GM11168 (cell line): ENCODE results near the gene RABGGTA.

Experiments used
- in situ Hi-C: fragments of 300-500 bp; cut with MboI; formaldehyde crosslinking; loops from one replicate; pipeline ENCODE4 v1.12.0; 2022; ENCODE audit warnings: low sequenced_read_pairs; ENCODE audit not compliant: unreplicated experiment

The RABGGTA gene

DNA sequence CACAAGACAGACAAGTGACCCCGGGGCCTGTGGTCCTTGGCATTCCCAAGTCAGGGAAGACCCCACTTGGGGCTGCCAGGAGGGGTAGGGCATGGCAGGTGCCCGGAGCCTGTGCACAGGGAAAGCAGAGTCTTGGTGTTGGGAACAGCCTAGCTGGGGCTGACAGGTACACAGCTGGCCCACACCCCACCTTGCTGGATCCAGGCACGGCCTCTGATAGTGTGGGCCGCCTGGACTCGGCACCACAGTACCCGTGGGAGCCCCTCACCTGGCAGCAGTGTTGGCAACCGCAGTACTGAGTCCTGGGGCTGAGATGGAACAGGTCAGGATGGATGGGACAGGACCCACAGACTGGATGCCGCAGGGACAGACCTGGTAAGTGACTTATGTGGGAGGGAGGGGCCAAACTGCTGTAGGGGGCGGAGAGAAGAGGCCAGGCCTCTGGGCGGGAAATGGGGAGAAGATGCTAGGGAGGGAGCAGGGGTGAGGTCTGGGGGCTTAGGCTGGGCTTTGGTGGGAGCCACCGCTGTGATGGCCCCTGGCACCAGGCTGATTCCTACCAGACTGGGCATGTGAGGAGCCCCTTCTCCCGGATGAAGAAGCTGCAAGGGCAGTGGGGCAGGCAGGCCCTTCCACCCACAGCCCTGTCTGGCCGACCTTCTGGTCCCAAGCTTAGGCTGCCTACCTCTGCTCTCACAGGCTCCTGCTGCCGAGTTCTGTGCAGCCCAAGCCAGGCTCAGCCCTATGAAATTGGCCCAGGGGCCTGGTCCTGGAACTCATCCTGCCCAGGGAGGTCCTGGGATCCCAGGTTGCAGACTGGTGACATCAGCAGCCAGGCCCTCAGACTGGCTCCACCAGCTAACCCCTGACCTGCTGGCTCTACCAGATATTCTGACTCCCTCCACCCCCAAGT, 8.3 kb downstream of the RABGGTA start, which contains the start of gene TGM1:
Gene TGM1 (minus strand): TSS at position 357 of the 913 bp plus-strand sequence. CDS start 825 bp downstream, outside the sequence.
- in situ Hi-C loops: no loop called here

- in situ Hi-C loops: no loop called here
Observed at GRCh38 chr14:24261969-24262327, 9.4 kb downstream of the RABGGTA start.

DNA sequence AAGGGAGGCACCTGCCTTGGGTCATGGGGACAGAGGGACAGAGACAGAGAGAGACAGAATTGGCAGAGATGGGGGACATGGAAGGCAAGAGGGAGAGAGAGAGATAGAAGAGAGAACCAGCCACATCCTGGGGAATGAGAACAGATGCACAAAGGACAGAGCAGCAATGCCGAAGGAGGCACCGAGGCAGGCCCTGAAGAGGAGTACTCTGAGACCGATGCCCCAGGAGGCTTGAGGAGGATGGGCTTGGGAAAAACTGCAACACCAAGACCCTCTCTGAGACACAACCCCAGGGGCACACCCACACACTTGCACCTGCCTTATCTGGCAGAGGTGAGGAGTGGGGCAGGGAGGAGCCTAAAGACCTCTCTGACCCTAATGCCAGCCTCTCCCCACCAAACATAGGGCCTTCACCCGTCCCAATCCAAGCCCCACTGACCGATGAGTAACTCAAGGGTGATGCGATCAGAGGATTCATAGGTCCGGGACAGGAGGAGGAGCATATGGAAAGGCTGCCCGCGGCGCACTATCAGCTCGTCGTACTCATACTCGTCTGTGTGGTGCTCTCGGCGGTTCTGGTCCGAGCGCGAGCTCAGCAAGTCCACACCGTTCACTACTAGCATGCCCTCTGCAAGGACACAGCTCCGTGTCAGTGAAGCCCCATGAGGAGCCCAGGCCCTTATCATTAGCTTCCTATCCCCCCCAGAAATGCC, 10.0 kb downstream of the RABGGTA start:
- in situ Hi-C loops: no loop called here

- in situ Hi-C loops: no loop called here
Observed at GRCh38 chr14:24260780-24261157, 10.6 kb downstream of the RABGGTA start.

GRCh38 chr14:24260026-24260779, 11.2 kb downstream of the RABGGTA start:
- in situ Hi-C loops: no loop called here

GRCh38 chr14:24259282-24260025, 11.9 kb downstream of the RABGGTA start:
- in situ Hi-C loops: no loop called here

DNA sequence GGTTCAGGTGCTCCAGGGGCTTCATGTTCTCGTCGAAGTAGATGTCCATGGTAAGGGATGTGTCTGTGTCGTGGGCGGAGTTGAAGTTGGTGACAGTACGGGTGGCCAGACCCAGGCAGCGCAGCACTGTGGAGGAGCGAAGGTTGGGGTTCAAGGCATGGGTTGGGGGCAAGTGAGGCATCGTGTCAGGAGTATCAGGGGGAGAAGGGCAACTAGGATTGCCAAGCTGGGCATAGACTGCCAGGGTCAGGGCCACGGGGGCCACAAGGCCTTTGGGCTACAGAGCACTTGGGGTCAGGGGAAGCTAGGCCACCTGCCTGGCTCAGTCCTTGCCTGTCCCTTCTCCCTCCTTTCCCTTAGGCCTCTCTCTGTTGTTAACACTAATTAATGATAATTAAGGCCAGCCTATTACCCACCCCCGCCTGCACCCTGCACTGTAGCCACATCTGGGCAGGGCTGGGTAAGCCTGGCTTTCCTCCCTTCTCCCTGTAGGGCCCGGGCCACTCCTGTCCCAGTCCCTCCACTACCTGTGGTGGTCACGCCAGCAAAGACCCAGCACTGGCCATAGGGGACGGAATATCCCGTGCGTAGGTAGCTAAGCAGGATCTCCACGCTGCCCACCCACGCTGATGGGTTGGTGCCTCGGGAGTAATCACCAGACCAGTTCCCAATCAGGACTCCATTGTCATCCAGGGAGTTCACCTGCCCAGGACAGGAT, 12.7 kb downstream of the RABGGTA start:
- in situ Hi-C loops: no loop called here

DNA sequence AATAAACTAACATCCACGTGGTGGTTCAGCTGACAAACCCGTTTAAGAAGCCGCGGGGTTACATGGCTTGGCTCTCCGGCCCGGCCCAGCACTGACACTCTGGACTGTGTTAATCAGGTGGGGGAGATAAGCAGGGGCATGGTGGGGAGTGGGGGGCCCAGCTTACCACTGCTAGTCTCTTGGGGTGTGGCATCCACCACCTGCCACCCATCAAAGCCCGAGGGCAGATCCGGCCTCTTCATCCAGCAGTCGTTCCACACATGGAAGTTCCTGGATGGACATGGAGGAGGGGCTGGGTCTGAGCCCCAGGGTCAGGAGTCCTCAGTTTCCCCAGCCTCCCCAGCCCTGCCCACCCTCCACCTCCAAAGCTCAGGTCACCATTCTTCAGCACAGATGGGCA, 13.3 kb downstream of the RABGGTA start:
- in situ Hi-C loops: no loop called here

GRCh38 chr14:24256960-24257359, 14.4 kb downstream of the RABGGTA start:
- in situ Hi-C loops: no loop called here

DNA sequence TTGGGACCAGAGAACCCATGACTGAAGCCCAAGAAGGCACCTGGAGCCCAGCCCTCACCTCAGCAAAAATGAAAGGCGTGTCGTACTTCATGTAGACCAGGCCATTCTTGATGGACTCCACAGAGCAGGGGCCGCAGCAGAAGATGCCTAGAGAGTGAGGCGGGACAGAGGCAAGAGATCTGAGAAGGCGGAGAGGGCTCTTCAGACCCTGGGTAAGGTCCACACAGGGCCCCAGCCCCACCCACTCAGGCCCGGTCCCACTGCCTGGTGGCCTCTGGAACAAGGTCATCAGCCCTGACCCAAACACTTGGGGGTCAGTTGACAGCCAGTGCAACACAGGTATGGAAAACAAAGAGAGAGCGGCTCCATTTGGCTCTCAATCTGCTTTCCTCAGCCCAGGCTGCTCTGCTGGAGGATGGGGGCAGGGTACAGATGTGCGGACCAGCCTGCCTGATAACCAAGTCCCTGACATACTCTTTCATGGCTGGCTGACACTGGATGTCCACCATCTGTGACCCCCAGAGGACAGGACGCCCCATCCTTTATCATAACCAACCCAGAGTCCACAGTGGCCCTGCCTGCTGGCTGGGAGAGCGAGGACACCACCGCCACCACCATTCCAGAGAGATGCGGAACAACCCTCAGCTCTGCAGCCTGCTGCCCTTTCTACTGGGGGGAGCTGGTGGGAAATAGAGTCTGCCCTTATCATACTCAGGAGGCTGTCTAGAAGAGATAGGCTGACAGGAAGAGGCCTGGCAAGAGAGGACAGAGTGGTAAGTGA, 15.3 kb downstream of the RABGGTA start:
- in situ Hi-C loops: no loop called here

GRCh38 chr14:24255438-24255837, 16.0 kb downstream of the RABGGTA start:
- in situ Hi-C loops: no loop called here

DNA sequence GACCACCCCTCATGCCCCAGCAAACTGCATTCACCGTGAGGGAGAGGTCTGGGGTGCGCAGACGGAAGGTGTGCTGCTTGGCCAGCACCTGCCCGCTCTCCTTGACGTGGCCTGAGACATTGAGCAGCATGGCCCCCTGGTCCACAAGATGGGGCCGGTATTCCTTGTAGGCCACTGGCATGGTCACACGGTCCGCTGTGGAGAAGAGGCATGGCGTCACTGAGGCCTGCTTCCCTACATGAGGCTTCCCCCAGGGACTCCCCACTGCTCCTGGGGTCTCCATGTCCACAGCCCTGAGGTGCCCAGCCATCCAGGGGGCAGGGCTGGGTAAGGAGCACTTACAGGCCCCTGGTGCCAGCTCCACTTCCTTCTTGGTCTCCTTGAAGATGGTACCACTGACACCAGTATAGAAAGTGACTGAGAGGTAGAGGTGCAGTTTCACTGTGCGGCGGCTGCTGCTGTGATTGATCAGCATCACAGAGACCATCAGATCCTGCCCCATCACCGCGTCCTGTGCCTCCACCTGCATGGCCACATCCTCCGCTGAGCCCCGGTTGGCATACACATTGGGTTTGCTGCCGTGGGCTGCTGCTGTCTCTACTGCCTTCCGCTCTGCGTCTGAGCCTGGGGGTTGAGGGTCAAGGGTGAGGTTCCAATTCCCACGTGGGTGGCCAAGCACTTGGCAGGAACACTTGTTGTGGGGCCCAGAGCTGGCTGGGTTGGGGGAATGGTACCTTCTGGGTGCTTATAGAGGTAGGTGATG, 16.6 kb downstream of the RABGGTA start:
- in situ Hi-C loops: no loop called here

GRCh38 chr14:24253936-24254335, 17.5 kb downstream of the RABGGTA start:
- in situ Hi-C loops: no loop called here

DNA sequence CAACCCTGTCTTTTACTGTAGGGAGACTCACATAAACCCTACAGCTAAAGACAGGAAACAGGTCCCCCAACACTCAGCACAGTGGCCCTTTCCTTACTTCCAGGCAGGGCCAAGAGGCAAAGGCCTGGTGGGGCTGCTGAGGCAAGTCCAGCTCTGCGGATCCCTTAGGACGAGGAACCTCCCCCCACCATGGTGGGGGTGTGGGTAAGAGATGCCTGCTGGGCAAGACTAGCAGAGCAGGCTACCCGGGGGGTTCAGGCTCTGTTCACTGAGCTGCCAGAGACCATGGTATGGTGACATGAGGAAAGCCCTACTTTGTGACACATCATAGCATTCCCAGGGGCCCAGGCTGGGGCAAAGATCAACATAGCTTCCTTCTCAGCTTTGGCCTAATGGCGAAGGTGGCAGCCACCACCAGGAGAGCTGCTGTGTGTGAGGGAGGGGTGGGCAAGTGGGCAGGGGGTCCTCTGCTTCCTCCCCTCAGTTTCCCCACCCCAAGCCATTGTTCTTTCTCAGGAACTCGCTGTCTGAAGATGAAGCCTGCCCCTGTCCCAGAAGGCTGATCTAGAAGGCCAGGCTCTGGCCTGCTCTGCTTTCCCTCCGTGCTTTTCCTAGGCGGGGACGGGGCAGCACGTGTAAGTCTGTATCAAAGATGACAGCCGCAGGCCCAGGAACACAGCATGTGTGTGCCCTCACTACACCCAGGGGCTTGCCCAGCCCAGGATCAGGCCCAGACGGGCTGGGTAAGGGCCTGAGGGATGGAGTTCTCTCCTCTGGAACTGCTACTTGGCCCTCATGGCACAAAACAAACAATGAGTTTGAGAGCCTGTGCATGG, 18.9 kb downstream of the RABGGTA start:
- in situ Hi-C loops: no loop called here

DNA sequence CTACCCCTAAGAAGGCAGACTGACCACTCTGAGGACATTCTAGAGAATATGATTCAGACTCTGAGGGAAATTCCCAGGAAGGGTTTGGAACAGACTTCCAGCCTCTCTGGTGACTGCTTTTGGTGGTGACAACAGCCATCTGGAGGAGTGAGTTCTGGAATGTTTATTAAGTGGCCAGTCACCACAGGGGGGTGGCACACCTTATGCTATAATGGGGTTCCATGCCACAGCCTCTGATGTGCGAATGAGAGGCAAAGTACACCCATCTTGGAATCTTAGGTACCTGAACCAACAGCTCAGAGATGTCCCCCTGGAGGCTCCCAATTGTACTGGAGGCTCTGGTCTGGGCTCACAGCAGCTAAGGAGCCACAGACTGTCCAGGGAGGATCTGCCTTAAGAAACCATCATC, 19.5 kb downstream of the RABGGTA start:
- in situ Hi-C loops: no loop called here

- in situ Hi-C loops: no loop called here
Observed at GRCh38 chr14:24250354-24250753, 21.0 kb downstream of the RABGGTA start.
